ENCODE results near the gene PKMYT1. TPM values are rescaled to one million over a fixed set of nuclear protein-coding genes. Genes with fewer than 3 reads are reported as not detected.

PKMYT1 gene
- total RNA-seq, 1 experiment from 2014 or later, result 34.7 TPM

DNA sequence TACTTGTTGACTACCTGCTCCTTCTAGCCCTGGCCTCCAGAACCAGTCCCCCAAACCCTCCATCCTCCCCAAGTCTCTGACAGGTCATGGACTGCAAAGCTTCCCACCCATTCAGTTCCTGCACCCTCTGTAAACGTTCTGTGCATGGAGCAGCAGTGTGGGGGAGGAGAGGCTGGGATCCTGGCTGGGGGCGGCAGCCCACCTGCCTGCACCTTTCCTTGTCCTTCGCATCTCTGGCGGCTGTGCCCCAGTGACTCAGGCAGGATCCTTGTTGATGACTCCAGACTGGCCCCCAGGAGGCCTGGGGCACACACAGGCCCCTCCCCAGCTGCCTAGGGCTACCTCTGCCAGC lies 1.6 kb upstream of the PKMYT1 start:
- ChIA-PET POLR2A (interaction anchor here (0.7 to 2.5 kb wide), 6 partner anchors 10 to 1656 kb away, joined by 3 to 19 read pairs (median 4); partner anchors contain the start of genes PAQR4 and TNFRSF12A), CTCF (interaction anchor here (1.3 kb wide), 2 partner anchors 12 to 58 kb away, joined by 3 to 5 read pairs; partner anchors contain the start of gene PAQR4)
- Mint-ChIP-seq H3K36me3 (ENCODE audit: insufficient read depth, unreplicated experiment) (peaks cover 5% of the 10 kb centered on the region), H3K27ac (ENCODE audit: low read depth, unreplicated experiment) (no peak overlapping the region), H3K9me3 (ENCODE audit: unreplicated experiment) (no peaks in the 10 kb centered on the region), H3K4me3 (ENCODE audit: unreplicated experiment) (peak overlapping the region; percentile 73), H3K4me1 (ENCODE audit: insufficient read depth, unreplicated experiment) (peaks cover 6% of the 10 kb centered on the region), H3K27me3 (ENCODE audit: insufficient read depth, unreplicated experiment) (no peaks in the 10 kb centered on the region)
- BruUV-seq (replicated peaks), result no TSS peak
- intact Hi-C loops (cut with micrococcal nuclease), result loop anchor here (5.0 kb wide), 1 partner anchor 55 kb away; no protein-coding TSS in a partner anchor
- TF ChIP-seq, protein P1, sequence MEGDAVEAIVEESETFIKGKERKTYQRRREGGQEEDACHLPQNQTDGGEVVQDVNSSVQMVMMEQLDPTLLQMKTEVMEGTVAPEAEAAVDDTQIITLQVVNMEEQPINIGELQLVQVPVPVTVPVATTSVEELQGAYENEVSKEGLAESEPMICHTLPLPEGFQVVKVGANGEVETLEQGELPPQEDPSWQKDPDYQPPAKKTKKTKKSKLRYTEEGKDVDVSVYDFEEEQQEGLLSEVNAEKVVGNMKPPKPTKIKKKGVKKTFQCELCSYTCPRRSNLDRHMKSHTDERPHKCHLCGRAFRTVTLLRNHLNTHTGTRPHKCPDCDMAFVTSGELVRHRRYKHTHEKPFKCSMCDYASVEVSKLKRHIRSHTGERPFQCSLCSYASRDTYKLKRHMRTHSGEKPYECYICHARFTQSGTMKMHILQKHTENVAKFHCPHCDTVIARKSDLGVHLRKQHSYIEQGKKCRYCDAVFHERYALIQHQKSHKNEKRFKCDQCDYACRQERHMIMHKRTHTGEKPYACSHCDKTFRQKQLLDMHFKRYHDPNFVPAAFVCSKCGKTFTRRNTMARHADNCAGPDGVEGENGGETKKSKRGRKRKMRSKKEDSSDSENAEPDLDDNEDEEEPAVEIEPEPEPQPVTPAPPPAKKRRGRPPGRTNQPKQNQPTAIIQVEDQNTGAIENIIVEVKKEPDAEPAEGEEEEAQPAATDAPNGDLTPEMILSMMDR (IDR thresholded peaks at IDR 0.05; ENCODE audit: unreplicated experiment), result no peak
- no peak for DNase-seq (ENCODE audit: unreplicated experiment)

DNA sequence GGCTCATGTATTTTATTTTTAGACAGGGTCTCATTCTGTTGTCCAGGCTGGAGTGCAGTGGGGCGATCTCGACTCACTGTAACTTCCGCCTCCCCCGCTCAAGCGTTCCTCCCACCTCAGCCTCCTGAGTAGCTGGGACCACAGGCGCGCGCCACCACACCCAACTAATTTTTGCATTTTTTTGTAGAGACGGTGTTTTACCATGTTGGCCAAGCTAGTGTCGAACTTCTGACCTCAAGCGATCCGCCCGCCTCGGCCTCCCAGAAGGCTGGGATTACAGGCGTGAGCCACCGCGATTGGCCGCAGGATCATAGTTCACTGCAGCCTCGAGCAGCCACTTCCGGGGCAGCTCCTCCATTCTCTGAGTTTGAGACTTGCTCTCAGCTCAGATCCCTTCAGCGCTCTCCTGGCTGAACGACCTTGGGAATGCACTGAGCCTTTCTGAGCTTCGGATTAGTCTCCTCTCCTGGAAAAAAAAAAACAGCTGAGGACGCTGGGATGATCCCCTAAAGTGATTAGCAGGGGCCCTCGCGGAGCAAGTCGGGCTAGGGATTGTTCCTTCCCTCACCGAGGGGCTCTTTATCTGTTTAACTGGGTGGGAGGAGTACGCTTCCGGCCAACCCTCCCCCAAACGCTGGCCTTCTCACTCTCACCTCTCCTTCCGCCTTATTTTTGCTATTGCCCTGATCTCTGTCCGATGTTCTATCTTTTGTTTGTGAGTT lies 1.1 kb upstream of the PKMYT1 start:
- BruUV-seq (replicated peaks), result no TSS peak
- Mint-ChIP-seq H3K27me3 (ENCODE audit: insufficient read depth, unreplicated experiment) (no peaks in the 10 kb centered on the region), H3K36me3 (ENCODE audit: insufficient read depth, unreplicated experiment) (peaks cover 5% of the 10 kb centered on the region), H3K27ac (ENCODE audit: low read depth, unreplicated experiment) (no peak overlapping the region), H3K9me3 (ENCODE audit: unreplicated experiment) (no peaks in the 10 kb centered on the region), H3K4me1 (ENCODE audit: insufficient read depth, unreplicated experiment) (peaks cover 6% of the 10 kb centered on the region), H3K4me3 (ENCODE audit: unreplicated experiment) (peak overlapping the region; percentile 73)
- no peak for DNase-seq (ENCODE audit: unreplicated experiment)
- intact Hi-C loops (cut with micrococcal nuclease), result loop anchor here (5.0 kb wide), 1 partner anchor 54 kb away; no protein-coding TSS in a partner anchor
- CTCF ChIA-PET, result interaction anchor here (0.6 to 1.1 kb wide), 6 partner anchors 9 to 56 kb away, joined by 3 to 5 read pairs (median 4); partner anchors contain the start of gene BICDL2
- TF ChIP-seq, protein P1 (IDR thresholded peaks at IDR 0.05; ENCODE audit: unreplicated experiment), result no peak
- POLR2A ChIA-PET, result interaction anchor here (0.6 to 2.5 kb wide), 7 partner anchors 12 to 1656 kb away, joined by 3 to 19 read pairs (median 5); partner anchors contain the start of genes PAQR4 and TNFRSF12A

DNA sequence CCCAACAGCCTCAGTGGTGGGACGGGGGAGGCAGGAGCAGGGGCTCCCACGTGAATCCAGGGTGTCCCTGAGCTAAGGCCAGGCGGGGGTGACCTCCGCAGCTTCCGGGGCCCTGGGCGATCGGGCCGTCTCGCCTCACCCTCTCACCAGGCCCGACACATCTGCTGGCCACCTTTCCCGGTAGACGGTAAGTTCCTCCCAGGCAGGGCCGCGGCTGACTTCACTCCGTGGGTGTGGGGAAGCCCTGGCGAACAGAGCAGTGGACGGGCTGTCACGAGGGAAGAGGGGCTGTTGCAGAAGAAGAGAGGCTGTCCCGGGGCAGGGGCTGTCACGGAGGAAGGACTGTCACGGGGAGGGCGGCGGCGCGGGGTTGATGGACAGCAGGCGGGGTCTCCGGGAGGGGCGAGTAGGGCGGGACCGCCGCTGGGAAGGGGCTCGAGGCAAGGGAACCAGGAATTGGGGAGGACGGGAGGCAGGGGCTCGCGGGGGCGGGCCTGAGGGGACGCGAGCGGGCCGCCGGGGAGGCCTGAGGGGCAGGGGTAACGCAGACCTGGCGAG lies 498 bp downstream of the PKMYT1 start:
- DNase-seq (ENCODE audit: unreplicated experiment), result no peak
- TF ChIP-seq, protein P1 (IDR thresholded peaks at IDR 0.05; ENCODE audit: unreplicated experiment), result no peak
- CTCF ChIA-PET, result interaction anchor here (1.0 kb wide), 1 partner anchor 59 kb away, joined by 3 read pairs; no protein-coding TSS in a partner anchor
- Mint-ChIP-seq H3K4me1 (ENCODE audit: insufficient read depth, unreplicated experiment) (peaks cover 6% of the 10 kb centered on the region), H3K27ac (ENCODE audit: low read depth, unreplicated experiment) (no peak overlapping the region), H3K36me3 (ENCODE audit: insufficient read depth, unreplicated experiment) (peaks cover 5% of the 10 kb centered on the region), H3K4me3 (ENCODE audit: unreplicated experiment) (peak overlapping the region; percentile 73), H3K27me3 (ENCODE audit: insufficient read depth, unreplicated experiment) (no peaks in the 10 kb centered on the region), H3K9me3 (ENCODE audit: unreplicated experiment) (no peaks in the 10 kb centered on the region)
- TSS peak; percentile 49 for BruUV-seq (replicated peaks)
- POLR2A ChIA-PET, result interaction anchor here (0.6 to 2.5 kb wide), 7 partner anchors 8 to 79 kb away, joined by 3 to 19 read pairs (median 5); partner anchors contain the start of genes KREMEN2, PAQR4 and TNFRSF12A
- intact Hi-C loops (cut with micrococcal nuclease), result loop anchor here (1.0 to 5.0 kb wide), 2 partner anchors 10 to 52 kb away; partner anchors contain the start of gene PAQR4

DNA sequence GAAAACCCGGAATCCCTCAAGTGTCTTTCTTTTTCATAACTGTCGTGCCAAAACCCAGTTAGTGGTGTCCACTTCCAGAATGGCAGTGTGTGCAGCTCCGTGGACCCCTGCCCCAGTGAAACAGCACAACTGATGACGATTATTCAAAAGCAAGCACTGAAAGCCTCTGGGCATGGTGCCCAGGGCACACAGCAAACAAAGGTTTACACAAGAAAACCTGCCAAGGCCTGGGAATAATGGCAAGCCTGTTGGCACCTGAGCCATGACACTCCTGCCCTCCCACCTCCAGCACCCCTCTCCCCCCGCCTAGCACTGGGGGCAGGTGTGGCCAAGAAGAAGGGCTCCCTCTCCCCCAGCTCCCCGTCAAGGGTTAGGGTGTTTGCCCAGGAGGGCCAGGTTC lies 2.8 kb downstream of the PKMYT1 start:
- peaks cover 6% of the 10 kb centered on the region for H3K4me1 Mint-ChIP-seq (ENCODE audit: insufficient read depth, unreplicated experiment)
- H3K4me3 Mint-ChIP-seq (ENCODE audit: unreplicated experiment), result no peak overlapping the region
- peaks cover 5% of the 10 kb centered on the region for H3K36me3 Mint-ChIP-seq (ENCODE audit: insufficient read depth, unreplicated experiment)
- intact Hi-C loops (cut with micrococcal nuclease), result no loop called here
- POLR2A ChIA-PET, result interaction anchor here (1.7 kb wide), 1 partner anchor 225 kb away, joined by 3 read pairs; the partner anchor contains the start of gene SRRM2
- no peaks in the 10 kb centered on the region for H3K9me3 Mint-ChIP-seq (ENCODE audit: unreplicated experiment)
- no TSS peak for BruUV-seq (replicated peaks)
- no peak overlapping the region for H3K27ac Mint-ChIP-seq (ENCODE audit: low read depth, unreplicated experiment)
- CTCF ChIA-PET, result interaction anchor here (0.9 kb wide), 1 partner anchor 15 kb away, joined by 3 read pairs; no protein-coding TSS in a partner anchor
- no peaks in the 10 kb centered on the region for H3K27me3 Mint-ChIP-seq (ENCODE audit: insufficient read depth, unreplicated experiment)
- no peak for DNase-seq (ENCODE audit: unreplicated experiment)
- TF ChIP-seq, protein P1 (IDR thresholded peaks at IDR 0.05; ENCODE audit: unreplicated experiment), result no peak
